Smooth muscle cell of trachea (primary cell): ENCODE measurements around the gene CAT. TPM values are rescaled to one million over a fixed set of nuclear protein-coding genes. Genes with fewer than 3 reads are reported as not detected.

Experiments used
- total RNA-seq: library from RNA; depleted of rRNA; stranded (reverse); fragments of >200 nt; gene quantifications from 2 replicates; pipeline ENCODE4 v1.2.1, GENCODE V29; 2014

The CAT gene
- 134 and 135 TPM in 2 replicates for total RNA-seq

GRCh38 chr11:34438529-34439507 lies at the start of gene CAT:
Gene CAT, plus strand, starts transcription at chr11:34438934. Its CDS starts 80 bp downstream, at chr11:34439014.

GRCh38 chr11:34513682-34514449 lies 75.1 kb downstream of the CAT start, which contains the start of gene ELF5:
Gene ELF5, minus strand, starts transcription at chr11:34513794. Its CDS starts 8,045 bp downstream, at chr11:34505749.

Other genes starting within 250 kb of the CAT start
- 4.5 and 9.6 TPM in 2 replicates for gene ABTB2, start 80.9 kb upstream of the CAT start, total RNA-seq
- not detected in 2 replicates for gene ELF5, start 74.9 kb downstream of the CAT start, total RNA-seq
- 0.15 and 0.33 TPM in 2 replicates for gene EHF, start 182.2 kb downstream of the CAT start, total RNA-seq